ENCODE data around the gene AKT1S1.

Gene AKT1S1

GRCh38 chr19:49850487-49851342 is 26.4 kb downstream of the AKT1S1 start, which contains the start of gene PTOV1:
Gene PTOV1 (plus strand): TSS chr19:49851159.
- H3K27me3 Mint-ChIP-seq (ENCODE audit: low read depth) = no peaks in the 10 kb centered on the region
- H3K4me3 Mint-ChIP-seq = peak within 1 kb of the TSS; percentile 91 to 97 (median 94)
- TF ChIP-seq, protein P1, sequence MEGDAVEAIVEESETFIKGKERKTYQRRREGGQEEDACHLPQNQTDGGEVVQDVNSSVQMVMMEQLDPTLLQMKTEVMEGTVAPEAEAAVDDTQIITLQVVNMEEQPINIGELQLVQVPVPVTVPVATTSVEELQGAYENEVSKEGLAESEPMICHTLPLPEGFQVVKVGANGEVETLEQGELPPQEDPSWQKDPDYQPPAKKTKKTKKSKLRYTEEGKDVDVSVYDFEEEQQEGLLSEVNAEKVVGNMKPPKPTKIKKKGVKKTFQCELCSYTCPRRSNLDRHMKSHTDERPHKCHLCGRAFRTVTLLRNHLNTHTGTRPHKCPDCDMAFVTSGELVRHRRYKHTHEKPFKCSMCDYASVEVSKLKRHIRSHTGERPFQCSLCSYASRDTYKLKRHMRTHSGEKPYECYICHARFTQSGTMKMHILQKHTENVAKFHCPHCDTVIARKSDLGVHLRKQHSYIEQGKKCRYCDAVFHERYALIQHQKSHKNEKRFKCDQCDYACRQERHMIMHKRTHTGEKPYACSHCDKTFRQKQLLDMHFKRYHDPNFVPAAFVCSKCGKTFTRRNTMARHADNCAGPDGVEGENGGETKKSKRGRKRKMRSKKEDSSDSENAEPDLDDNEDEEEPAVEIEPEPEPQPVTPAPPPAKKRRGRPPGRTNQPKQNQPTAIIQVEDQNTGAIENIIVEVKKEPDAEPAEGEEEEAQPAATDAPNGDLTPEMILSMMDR (IDR thresholded peaks at IDR 0.05; ENCODE audit: unreplicated experiment in 3 of 3) = no peak
- H3K4me1 Mint-ChIP-seq = peaks cover 23% of the 10 kb centered on the region
- H3K36me3 Mint-ChIP-seq (ENCODE audit: low read depth) = peaks cover 40% of the 10 kb centered on the region
- H3K9me3 Mint-ChIP-seq = peaks cover 15% of the 10 kb centered on the region
- H3K27ac Mint-ChIP-seq = peak within 1 kb of the TSS; percentile 96 to 99 (median 99)

GRCh38 chr19:49850221-49850486 is 27.0 kb downstream of the AKT1S1 start:
- H3K27me3 Mint-ChIP-seq (ENCODE audit: low read depth) = no peaks in the 10 kb centered on the region
- TF ChIP-seq, protein P1 (IDR thresholded peaks at IDR 0.05; ENCODE audit: unreplicated experiment in 3 of 3) = no peak
- peaks cover 15% of the 10 kb centered on the region for H3K9me3 Mint-ChIP-seq
- peak overlapping the region; percentile 96 to 99 (median 99) for H3K27ac Mint-ChIP-seq
- H3K4me1 Mint-ChIP-seq = peaks cover 23% of the 10 kb centered on the region
- peak overlapping the region; percentile 89 to 94 (median 91) for H3K4me3 Mint-ChIP-seq
- peaks cover 35% of the 10 kb centered on the region for H3K36me3 Mint-ChIP-seq (ENCODE audit: low read depth)

GRCh38 chr19:49849433-49850220 is 27.5 kb downstream of the AKT1S1 start:
- peaks cover 15% of the 10 kb centered on the region for H3K9me3 Mint-ChIP-seq
- H3K4me3 Mint-ChIP-seq = peak overlapping the region; percentile 89 to 94 (median 91)
- peak overlapping the region; percentile 96 to 99 (median 99) for H3K27ac Mint-ChIP-seq
- H3K4me1 Mint-ChIP-seq = peaks cover 23% of the 10 kb centered on the region
- peaks cover 35% of the 10 kb centered on the region for H3K36me3 Mint-ChIP-seq (ENCODE audit: low read depth)
- TF ChIP-seq, protein P1 (IDR thresholded peaks at IDR 0.05; ENCODE audit: unreplicated experiment in 3 of 3) = no peak
- no peaks in the 10 kb centered on the region for H3K27me3 Mint-ChIP-seq (ENCODE audit: low read depth)

- H3K27ac Mint-ChIP-seq = peak overlapping the region in 2 of 3 experiments; percentile 19 to 74
- peaks cover 22% of the 10 kb centered on the region for H3K4me1 Mint-ChIP-seq
- TF ChIP-seq, protein P1 (IDR thresholded peaks at IDR 0.05; ENCODE audit: unreplicated experiment in 3 of 3) = no peak
- H3K4me3 Mint-ChIP-seq = peak overlapping the region; percentile 68 to 83 (median 75)
- H3K36me3 Mint-ChIP-seq (ENCODE audit: low read depth) = peaks cover 35% of the 10 kb centered on the region
- peaks cover 15% of the 10 kb centered on the region for H3K9me3 Mint-ChIP-seq
- no peaks in the 10 kb centered on the region for H3K27me3 Mint-ChIP-seq (ENCODE audit: low read depth)
Observed at GRCh38 chr19:49848938-49849337, 28.2 kb downstream of the AKT1S1 start.

- peak overlapping the region in 2 of 3 experiments; percentile 3 to 11 for H3K27ac Mint-ChIP-seq
- TF ChIP-seq, protein P1 (IDR thresholded peaks at IDR 0.05; ENCODE audit: unreplicated experiment in 3 of 3) = no peak
- H3K4me1 Mint-ChIP-seq = peaks cover 14% of the 10 kb centered on the region
- H3K27me3 Mint-ChIP-seq (ENCODE audit: low read depth) = no peaks in the 10 kb centered on the region
- peaks cover 15% of the 10 kb centered on the region for H3K9me3 Mint-ChIP-seq
- peaks cover 35% of the 10 kb centered on the region for H3K36me3 Mint-ChIP-seq (ENCODE audit: low read depth)
- peak overlapping the region; percentile 53 to 73 (median 68) for H3K4me3 Mint-ChIP-seq
Observed at GRCh38 chr19:49847731-49848696, 29.1 kb downstream of the AKT1S1 start.

Measured in nephron (organoid).